ENCODE results near the gene SPON1.

SPON1 gene

DNA sequence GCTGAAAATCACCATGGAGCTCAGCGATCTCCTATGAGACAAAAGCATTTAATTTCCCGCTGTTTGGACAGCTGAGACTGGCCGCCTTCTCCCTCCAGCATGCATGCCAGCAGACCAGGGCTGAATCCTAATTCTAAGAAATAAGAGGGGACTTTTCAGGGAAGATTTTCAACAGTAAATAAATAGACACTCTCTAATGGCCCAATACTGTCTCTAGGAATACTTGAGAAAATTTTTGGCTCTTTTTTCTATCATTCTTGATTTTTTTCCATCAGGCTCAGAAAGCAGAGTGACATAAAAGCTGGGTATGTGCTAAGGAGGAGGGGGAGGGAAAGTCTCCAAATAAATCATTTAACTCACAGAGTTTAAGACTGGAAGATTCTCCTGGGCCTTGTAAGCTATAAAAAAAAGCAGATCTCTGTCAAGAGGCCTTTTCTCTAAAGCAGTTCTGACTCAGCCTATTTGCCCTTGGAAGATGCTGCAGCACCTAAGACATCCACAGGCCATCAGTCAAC lies 17.6 kb upstream of the SPON1 start:
- DNase-seq = no peak

DNA sequence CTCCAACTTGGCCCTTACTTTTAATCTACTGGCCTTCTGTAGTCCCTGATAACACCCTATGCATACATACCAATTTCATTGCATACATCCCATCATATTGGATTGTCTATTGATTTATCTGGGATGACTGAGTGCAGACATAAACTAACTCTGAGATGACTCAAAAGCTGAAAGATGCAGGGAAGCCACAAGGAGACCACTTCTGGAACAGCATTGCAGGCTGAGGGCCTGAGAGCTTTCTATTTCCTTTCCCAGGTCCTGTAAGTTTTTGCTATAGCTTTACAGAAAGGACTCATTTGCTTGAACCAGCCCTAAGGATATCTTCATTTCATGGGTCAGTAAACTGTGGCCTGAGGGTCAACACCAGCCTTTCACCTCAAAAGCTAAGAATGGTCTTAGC lies 15.1 kb upstream of the SPON1 start:
- no peak for DNase-seq

DNA sequence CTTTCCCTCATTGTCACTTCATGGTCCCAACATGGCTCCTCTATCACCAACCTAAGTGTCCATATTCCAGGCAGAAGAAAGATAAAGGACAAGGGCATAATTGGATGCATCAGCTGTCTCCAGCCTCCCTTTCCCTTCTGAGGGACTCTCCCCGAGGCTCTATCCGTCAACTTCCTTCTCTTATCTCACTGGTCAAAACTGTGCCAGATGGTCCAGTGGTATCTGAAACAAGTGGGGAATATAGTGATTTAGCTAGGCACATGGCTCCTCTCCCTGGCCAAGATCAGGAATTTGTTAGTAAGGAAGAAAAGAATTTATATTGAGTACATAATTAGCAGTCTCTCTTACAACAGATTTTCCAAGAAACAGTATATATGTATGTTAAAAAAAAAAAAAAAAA lies 12.6 kb upstream of the SPON1 start:
- no peak for DNase-seq

DNA sequence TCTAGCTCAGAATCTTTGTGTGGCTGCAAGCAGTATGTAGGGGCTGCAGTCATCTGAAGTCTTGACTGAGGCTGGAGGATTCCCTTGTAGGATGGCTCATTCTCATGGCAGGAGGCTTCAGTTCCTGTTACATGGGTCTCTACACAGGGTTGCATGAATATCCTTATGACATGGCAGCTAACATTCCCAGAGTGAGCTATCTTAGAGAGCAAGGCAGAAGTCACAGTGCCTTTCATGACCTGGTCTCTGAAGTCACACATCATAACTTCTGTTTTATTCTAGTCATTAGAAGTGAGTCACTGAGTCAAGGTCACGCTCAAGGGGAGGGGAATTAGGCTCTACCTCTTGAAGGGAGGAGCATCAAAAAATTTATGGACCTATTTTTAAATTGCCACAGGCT lies 10.3 kb upstream of the SPON1 start:
- DNase-seq = no peak

DNA sequence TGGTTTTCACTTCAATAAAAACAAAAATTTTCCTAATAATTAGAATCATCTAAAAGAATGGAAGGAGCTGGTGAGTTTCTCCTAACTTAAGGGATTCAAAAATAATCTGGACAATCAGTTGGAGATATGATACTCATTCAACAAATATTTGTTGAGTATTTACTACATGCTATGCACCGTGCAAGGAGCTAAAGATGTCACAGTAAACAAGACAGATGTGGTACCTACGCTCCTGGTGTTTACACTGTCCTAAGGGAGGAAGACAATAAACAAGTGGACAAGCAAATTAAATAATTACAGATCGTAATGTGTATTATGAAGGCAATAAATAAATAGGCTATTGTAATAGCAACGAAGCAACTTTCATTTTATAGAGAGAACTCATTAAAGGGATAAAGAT lies 9.9 kb upstream of the SPON1 start:
- no peak for DNase-seq

DNA sequence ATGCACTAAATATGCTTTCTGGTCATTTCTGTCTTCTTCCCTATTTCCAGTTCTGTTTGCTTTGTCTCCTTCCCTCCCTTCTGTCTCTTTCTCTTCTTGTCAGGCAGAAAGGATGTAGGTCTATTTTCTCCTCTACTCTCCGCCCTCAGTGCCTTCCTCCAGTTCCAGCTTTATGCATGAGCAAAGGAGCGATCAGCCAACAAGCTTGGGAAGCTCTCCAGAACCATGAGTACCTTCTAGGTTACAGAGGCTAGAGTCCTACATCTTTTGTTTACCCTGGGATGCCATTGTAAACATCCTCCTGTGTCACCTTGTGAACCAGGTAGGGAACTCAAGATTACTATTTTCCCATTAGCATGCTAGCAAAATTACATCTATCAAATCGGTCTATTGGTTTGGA lies 7.9 kb upstream of the SPON1 start:
- DNase-seq = peak; percentile 67

DNA sequence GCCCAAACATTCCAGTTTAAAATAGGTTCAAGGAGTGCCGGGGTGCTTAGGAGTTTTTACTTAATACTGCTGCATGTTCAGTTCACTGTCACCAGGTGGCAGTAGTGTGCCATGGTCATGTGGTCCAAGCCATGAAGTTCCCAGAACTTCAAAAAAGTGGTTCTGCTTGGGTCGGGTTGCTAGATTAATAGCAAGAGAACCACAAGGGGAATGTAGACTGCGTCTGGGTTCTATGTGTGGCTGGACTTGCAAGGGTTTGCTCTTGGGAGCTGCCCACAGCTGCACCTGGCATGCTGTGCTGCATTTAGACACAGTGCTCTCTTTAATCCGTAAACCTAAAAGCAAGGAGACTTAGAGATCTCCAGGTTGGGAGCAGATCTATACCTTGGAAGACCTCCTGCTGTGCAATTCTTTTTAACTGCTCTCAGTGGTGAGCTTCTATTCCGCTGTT lies 6.5 kb upstream of the SPON1 start:
- DNase-seq = peak; percentile 70

DNA sequence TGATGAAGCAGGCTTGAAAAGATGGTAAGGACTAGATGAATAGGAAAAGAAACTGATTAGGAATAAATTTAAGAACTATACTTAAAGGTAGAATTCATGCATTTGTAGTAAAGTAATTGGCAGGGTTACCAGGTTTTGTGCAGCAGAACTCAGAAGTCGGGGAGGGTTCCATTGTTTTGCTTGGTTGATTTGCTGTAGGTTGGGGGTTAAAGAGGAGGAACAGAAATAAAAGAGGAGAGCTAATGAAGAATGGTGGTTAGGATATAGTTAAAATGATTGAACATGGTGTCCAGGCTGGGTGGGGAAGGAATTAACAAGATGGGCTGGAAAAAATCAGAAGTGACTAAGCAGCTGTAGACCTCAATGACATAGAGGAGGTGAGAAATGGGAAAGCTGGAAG lies 5.5 kb upstream of the SPON1 start:
- DNase-seq = no peak

DNA sequence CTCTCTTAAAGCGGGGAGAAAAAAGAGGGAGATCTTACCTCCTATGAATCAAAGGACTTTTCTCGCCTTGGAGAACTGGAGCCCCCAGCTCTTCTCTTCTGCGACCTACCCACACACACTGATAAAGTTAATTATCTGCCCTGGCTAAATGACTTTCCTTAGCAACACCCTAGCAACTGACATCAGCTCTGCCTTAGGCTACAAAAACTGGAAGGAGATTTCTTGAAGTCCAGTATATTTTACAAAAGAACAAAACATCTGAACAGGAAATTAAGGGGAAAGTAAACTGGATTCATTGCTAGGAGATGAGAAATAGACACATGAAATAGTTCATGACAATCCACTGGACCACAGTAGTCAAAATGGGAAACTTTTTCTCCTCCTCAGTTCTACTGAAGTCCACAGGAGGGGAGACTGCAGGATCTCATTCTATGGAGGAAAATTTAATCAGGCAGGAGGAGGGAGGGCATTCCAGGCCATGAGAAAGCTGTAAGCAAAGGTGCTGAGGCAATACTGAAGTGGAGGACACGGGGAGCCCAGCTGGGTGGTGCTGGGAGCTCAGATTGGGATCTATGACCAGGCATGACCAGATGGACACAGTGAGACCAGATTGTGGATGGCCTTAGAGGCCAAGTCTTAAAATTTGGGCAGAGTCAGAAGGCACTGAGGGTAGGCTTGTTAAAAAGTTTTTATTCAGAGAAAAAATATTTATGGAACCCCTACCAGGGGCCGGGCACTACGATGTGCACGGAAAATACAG lies 3.7 kb upstream of the SPON1 start:
- DNase-seq = no peak

DNA sequence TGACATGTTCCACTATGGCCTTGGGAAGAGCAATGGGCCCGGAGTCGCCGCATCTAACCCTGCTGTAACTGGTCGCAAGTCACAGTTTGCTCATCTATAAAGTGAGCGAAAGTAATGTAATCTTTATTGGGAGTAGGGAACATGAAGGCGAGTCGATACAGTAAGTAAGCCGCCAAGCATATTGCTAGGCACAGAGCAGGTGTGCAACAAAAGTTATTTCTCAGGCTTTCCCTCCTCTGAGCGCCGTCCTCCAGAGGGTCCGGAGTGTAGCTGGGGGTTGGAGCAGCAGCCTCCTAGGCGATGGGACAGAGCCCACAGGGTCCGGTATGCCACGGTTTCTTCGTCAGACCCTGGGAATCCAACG lies 343 bp upstream of the SPON1 start:
- no peak for DNase-seq

DNA sequence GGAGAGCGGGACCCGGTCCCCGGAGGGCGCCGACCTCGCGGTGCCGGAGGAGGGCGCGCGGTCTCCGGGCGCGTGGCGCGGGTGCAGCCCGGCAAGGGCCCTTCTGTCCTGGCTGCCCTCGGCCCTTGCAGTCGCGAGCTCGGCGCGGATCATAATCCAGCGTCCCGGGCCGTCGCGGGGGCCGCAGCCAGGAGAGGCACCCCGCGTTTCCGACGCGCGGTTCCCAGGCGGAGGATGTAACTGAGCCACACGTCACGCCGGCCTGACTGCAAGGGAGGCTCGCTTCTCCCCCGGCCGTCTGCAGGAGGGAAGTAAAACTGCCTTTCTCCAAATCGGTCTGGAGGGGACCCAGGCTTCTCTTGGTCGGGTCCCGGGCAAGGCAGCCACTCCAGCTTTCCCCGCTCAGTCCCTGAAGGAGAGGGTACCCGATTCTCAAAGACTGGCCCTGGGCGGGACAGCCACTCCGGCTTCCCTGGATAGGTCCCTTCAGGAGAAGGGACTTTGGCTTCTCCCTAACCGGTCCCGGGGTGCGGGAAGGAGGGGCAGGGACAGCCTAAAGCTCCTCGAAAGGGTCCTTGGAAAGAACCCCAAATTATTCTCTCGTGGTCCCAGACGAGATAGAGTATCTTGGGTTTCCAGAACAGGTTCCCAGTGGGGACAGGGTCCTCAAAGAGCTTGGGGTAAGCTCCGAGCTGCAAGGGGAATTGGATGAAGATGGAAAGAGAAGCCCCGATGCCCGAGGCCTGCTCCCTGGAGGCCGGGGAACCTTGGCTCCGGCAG lies 836 bp downstream of the SPON1 start:
- no peak for DNase-seq

DNA sequence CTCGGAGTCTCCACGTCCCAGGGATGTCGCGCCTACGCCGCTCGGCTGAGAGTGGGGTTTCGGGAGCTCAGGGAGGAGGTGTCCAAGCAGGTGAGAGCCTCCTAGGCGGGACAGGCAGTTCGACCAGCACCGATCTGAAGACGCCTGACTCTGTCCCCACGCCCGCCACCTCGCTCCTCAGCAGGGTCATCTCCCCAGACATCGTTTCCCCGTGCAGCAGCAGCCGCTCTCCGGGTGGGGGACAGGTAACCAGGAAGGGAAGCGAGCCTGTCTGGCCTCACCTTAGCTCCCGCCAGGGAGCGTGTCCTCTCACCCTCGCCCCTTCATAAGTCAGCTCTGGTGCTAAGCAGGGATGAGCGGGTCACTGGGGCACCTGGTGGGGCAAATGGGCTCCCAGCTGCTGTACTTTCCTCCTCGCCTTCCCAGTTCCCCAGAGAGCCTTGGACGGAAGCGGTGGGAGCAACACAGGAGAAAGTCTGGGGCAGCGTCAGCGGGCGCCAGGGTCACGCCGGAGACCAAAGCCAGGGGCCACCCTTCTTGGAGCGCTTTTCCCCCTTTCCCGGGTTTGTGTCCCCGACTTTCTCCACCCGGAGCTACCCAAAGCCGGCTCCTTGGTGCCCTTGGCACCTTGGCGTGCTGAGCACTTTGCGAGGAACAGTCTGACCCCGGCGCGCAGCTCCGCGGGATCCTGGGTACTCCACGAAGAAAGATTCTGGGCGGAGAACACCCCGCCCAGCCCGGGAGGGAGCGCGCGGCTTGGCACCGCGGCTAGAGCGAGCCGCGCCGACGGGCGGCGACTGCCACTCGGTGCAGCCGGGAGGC lies 1.6 kb downstream of the SPON1 start:
- DNase-seq = no peak

DNA sequence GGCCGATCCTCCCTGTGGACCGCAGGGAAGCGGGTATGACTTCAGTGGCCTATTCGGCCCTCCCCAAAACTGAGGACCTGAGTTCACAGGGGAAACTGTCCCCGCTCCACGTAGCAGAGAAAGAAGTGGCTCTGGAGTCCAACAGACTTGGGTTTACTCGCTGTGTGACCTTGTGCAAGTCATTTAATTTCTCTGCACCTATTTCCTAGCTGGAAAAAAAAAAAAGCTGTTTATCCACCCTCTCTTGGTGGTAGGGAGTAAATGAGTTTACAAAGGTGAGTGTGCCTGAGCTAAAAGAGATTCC lies 2.2 kb downstream of the SPON1 start:
- DNase-seq = no peak

DNA sequence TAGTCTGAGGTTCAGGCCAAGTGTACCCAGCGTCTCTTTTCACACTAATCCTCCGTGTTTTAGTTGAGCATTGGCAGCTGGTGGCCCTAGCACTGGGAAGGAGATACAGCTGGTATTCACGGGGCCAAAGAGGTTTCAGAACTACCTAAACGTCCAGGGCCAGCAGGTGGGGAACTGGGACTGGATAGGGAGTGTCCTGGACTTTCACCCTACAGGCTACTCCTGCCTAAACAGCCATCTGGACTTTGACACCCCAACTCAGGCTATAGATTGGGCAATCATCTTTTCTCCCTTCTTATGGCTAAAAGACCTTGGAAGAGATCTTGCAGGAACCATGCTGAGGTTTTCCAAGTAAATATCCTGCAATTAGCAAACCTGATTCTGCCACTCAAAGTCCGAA lies 2.8 kb downstream of the SPON1 start:
- no peak for DNase-seq

DNA sequence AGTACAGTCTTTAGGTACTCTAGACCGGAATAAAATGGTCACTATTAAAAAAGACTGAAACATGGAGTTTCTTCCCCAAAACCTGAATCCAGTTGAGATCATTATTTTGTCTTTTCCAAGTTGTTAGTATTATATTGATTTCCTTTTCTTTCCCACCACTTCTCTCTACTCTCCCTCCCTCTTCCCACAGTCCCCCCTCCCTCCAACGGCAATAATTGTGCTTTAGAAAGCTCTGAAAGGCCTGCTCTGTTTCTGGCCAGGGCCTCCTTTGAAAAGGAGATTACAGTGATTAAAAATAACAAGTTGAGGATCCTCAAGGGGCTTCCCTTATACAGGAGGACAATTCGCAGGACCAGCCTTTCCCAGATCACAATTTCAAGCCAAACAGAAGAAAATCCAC lies 3.5 kb downstream of the SPON1 start:
- no peak for DNase-seq

DNA sequence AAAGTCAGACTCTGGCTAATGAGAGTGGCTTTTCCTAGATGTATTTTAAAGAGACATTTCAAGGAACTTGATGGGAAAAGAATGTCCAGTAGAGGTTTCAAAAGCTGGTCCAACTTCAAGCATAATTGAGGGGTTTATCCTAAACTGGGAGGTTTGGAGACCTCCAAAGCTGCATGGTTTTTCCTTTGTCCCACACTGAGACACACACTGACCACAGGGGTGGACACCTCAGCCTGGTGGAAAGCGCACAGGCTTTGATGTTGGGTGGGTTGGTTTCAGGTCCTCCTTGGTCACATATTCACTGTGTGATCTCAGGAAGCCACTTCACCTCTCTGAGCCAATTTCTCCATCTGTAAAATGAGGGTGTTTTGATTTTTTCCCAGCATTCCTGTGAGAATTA lies 4.0 kb downstream of the SPON1 start:
- DNase-seq = no peak

DNA sequence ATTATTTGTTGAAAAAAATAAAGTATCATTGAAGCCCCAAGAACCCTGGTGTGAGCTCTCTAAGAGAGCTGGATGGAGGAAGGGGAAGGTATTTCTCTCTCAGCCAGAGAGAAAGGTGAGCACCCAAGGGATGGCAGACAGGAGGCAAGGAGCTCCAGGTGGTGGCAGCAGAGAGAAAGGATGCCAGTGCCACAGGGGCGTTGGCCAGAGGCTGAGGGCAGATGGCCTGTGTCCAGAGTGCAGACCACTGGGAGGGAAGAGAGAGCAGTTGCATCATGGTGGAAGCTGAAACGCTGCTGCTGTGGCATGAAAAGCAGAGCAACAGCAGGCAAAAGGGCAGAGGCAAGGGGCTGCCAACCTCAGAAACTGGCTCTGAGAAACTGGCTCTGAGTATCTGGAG lies 8.5 kb downstream of the SPON1 start:
- no peak for DNase-seq

DNA sequence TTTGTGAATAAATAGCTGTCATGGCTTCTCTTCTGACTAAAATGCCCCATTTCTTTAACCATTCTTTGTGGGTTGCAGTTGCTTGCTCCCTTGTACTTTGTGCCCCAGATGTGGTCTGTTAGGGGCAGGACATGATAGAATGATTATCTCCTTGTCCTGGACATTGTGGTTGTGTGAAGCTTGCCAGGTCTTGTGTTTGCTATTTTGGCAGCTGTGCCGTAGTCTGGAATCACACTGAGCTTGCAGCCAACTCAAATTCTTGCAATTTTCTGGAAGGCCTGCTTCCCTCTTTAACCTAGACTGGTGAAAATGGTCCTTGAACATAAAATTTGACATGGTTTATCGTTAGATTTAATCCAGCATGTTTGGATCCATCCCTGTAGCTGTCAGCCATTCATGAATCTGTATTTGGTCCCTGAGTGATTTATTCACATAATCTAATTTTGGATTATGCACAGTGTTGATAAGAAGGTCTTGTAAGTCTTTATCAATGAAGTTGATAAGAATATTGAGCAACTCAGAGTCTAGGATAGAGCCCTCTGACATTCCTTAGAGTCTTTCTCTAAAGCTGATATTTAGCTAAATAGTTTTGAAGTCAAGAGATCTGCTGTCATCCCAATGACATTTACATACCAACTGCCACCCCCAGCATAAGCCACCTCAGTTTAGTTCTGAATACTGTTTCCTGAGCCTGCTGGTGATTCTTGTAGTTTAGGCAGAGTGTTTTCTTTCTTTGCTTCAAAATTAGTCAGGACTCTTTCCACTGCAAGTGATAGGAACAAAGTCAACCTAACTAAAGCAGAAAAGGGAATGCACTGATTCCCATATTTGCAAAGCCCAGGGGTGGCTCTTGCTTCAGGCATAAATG lies 9.8 kb downstream of the SPON1 start:
- no peak for DNase-seq

DNA sequence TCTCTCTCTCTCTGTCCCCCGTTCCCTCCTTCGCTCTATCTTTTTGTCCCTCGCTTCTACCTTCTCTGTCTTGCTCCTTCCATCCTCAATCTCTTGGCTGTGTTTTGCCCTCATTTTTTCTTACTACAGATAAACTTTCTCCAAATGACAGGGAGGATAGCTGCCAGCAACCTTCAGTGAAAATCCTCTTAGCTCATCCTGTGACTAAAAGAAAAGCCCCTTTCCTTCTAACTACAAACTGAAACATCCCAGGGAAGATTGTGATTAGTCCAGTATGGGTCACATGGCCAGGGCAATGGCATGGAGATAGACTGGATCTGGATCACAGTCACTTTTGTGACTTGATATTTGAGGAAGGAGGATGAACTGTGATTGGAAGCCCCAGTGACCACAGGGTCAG lies 10.4 kb downstream of the SPON1 start:
- no peak for DNase-seq

DNA sequence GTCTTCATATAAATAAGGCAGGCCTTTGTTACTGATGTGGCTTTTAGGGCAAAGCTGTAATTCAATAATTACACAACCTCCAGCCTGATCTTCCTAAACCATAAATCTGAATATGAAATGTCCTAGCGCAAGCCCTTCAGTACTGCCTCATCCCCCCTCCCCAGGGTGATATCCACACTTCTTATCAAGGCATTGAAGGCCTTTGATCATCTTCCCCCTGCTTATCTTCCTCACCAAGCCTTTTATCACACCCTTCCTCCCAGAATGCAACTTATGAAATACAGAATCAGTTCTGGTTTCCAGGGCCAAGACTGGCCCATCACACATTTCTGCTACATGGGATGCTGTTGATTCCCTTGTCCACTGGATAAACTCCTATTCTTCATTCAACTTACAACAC lies 12.1 kb downstream of the SPON1 start:
- no peak for DNase-seq

DNA sequence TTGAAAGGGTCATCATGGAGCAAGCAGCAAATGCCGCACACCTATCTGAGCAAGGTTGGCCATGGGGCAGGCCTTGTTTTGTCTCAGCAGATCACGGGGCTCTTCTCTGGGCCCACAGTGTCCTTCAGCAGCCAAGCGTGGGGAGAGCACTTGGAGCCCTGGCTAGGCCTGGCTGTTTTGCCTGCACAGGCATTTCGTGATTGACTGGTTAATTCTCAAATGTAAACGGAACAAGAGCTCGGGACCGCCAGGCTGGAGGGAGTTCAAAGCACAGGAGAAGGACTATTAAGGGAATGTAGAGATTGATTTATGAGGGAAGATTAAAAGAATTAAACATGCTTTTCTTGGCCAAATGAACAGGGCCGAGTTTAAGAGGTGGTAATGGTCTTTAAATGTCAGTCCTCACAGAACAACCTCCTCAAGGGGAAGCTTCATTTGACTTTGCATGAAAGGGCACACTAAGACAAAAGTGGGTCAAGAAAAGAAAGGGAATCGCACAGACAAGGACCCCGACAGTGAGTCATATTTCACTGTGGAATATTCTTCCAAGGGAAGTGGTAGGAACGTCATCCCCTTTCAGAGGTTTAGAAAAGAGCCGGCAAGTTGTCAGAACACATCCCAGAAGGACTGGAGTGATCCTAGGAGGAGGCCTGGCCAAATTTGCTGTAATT lies 20.7 kb downstream of the SPON1 start:
- DNase-seq = no peak

Data from NCI-H2029 treated with DMSO at 0.1 percent for 48 hours (cell line).